Mesenchymal stem cell (in vitro differentiated cells and primary cell): ENCODE data around the gene RAD51B.
A peak's percentile ranks its signal among the peaks of the same experiment; 100 is the strongest.

Experiments
- DNase-seq: peaks from one replicate; pipeline ENCODE4 v3.0.0-alpha.2; 2013
- H2AFZ ChIP-seq: one replicate; pipeline ENCODE4 v1.6.1; 2013; ENCODE audit warnings: low read depth, mild to moderate bottlenecking, control low read depth, inconsistent platforms, low read length, moderate library complexity
- H2AK5ac ChIP-seq: 2 replicates; pipeline ENCODE4 v1.6.1; 2013; ENCODE audit warnings: low read length, moderate library complexity, mild to moderate bottlenecking, inconsistent platforms; ENCODE audit not compliant: severe bottlenecking
- H2BK120ac ChIP-seq: one replicate; pipeline ENCODE4 v1.6.1; 2013; ENCODE audit warnings: low read depth, mild to moderate bottlenecking, inconsistent platforms, low read length, moderate library complexity
- H2BK12ac ChIP-seq, 2 experiments: one replicate each; pipeline ENCODE4 v1.6.1; 2013; ENCODE audit warnings: inconsistent platforms in 2 of 2, low read length in 2 of 2, mild to moderate bottlenecking in 2 of 2, moderate library complexity in 2 of 2, control low read depth in 1 of 2
- H2BK15ac ChIP-seq: one replicate; pipeline ENCODE4 v1.6.1; 2013; ENCODE audit warnings: mild to moderate bottlenecking, low read depth, inconsistent platforms; ENCODE audit not compliant: poor library complexity, severe bottlenecking
- H2BK5ac ChIP-seq: 2 replicates; pipeline ENCODE4 v1.6.1; 2013; ENCODE audit warnings: low read depth, mild to moderate bottlenecking, low read length, control low read depth, inconsistent platforms; ENCODE audit not compliant: poor library complexity, severe bottlenecking
- H3K14ac ChIP-seq, 2 experiments: one replicate each; pipeline ENCODE4 v1.6.1; 2013; ENCODE audit warnings: inconsistent platforms in 2 of 2, low read length in 2 of 2, control low read depth in 1 of 2, mild to moderate bottlenecking in 1 of 2, moderate library complexity in 1 of 2
- H3K18ac ChIP-seq, 2 experiments: one replicate each; pipeline ENCODE4 v1.6.1; 2013; ENCODE audit warnings: inconsistent platforms in 2 of 2, low read length in 2 of 2, control low read depth in 1 of 2, low read depth in 1 of 2, mild to moderate bottlenecking in 1 of 2
- H3K23ac ChIP-seq, 2 experiments: one replicate each; pipeline ENCODE4 v1.6.1; 2013; ENCODE audit warnings: inconsistent platforms in 2 of 2, low read length in 2 of 2, mild to moderate bottlenecking in 2 of 2, moderate library complexity in 2 of 2, control low read depth in 1 of 2
- H3K27ac ChIP-seq: 2 replicates; pipeline ENCODE4 v1.5.1; 2013; ENCODE audit warnings: mild to moderate bottlenecking, moderate library complexity, low read length, control low read depth, inconsistent platforms; ENCODE audit not compliant: poor library complexity, severe bottlenecking
- H3K27me3 ChIP-seq, 2 experiments: 2 replicates each; pipeline versions ENCODE4 v1.6.1 to v1.7.0; 2013; ENCODE audit warnings: low read length in 2 of 2, mild to moderate bottlenecking in 2 of 2, moderate library complexity in 2 of 2, control low read depth in 1 of 2, inconsistent platforms in 1 of 2; ENCODE audit not compliant: control insufficient read depth in 1 of 2, insufficient read depth in 1 of 2
- H3K36me3 ChIP-seq, 2 experiments: 2 replicates each; pipeline versions ENCODE4 v1.6.1 to v1.7.0; 2013; ENCODE audit warnings: low read length in 2 of 2, control low read depth in 1 of 2, inconsistent platforms in 1 of 2, low read depth in 1 of 2, mild to moderate bottlenecking in 1 of 2; ENCODE audit not compliant: insufficient read depth in 2 of 2, control insufficient read depth in 1 of 2
- H3K4ac ChIP-seq, 2 experiments: one replicate each; pipeline ENCODE4 v1.6.1; 2013; ENCODE audit warnings: inconsistent platforms in 2 of 2, low read length in 2 of 2, mild to moderate bottlenecking in 2 of 2, moderate library complexity in 2 of 2, control low read depth in 1 of 2, low read depth in 1 of 2
- H3K4me1 ChIP-seq: 2 replicates; pipeline ENCODE4 v1.6.1; 2013; ENCODE audit warnings: low read depth, low read length, control low read depth; ENCODE audit not compliant: control insufficient read depth, insufficient read depth
- H3K4me2 ChIP-seq: 2 replicates; pipeline ENCODE4 v1.6.1; 2013; ENCODE audit warnings: low read length, mild to moderate bottlenecking, inconsistent platforms; ENCODE audit not compliant: poor library complexity, severe bottlenecking
- H3K4me3 ChIP-seq, 2 experiments: 2 replicates each; pipeline versions ENCODE4 v1.5.1 to v1.7.0; 2013; ENCODE audit warnings: low read length in 2 of 2, mild to moderate bottlenecking in 2 of 2, control low read depth in 1 of 2, low read depth in 1 of 2; ENCODE audit not compliant: insufficient read depth in 1 of 2
- H3K79me1 ChIP-seq: replicated peaks from 2 replicates; pipeline ENCODE4 v1.6.1; 2013; ENCODE audit warnings: mild to moderate bottlenecking, control low read depth, low read length, inconsistent platforms; ENCODE audit not compliant: poor library complexity, severe bottlenecking
- H3K9ac ChIP-seq: 2 replicates; pipeline ENCODE4 v1.7.0; 2013; ENCODE audit warnings: mild to moderate bottlenecking, low read length, moderate library complexity
- H3K9me3 ChIP-seq: 2 replicates; pipeline ENCODE4 v1.7.0; 2013; ENCODE audit warnings: mild to moderate bottlenecking, low read length; ENCODE audit not compliant: control insufficient read depth
- H4K8ac ChIP-seq: one replicate; pipeline ENCODE4 v1.6.1; 2013; ENCODE audit warnings: inconsistent platforms, mild to moderate bottlenecking, low read length, moderate library complexity
- H4K91ac ChIP-seq: one replicate; pipeline ENCODE4 v1.6.1; 2013; ENCODE audit warnings: mild to moderate bottlenecking, low read length, inconsistent platforms
- WGBS: methylation state at CpG from one replicate; pipeline ENCODE4 v1.1.7; 2013; ENCODE audit warnings: mixed read lengths; 5-methylcytosine and 5-hydroxymethylcytosine counted together

The RAD51B gene

DNA sequence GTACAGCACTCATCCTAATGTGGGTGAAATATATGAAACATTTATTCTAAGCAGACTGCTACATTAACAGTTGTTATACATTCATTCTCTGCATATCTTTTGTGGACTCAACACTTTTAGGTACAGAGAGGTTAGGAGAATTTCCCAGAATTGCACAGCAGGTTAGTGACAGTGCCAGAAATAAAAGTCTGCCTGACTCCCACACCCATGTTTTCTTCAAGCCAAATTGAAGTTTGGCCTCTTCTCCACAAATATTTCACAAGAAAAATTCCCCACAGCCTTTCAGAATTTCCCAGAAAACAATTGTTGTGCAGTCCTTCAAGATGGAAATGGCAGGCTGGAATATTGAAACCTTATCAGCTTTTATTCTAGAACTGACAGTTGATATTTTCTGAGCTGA is 464.8 kb downstream of the RAD51B start:
- no peaks in the 10 kb centered on the region for H3K27me3 ChIP-seq
- H2BK12ac ChIP-seq, result no peak overlapping the region
- H3K36me3 ChIP-seq, result no peaks in the 10 kb centered on the region
- H3K4me3 ChIP-seq, result no peak overlapping the region
- no peak overlapping the region for H3K27ac ChIP-seq
- no peak overlapping the region for H2BK15ac ChIP-seq
- no peaks in the 10 kb centered on the region for H3K79me1 ChIP-seq
- H2AFZ ChIP-seq, result no peak overlapping the region
- no peak overlapping the region for H4K91ac ChIP-seq
- no peak for DNase-seq
- no peak overlapping the region for H3K14ac ChIP-seq
- no peak overlapping the region for H2BK120ac ChIP-seq
- H3K23ac ChIP-seq, result no peak overlapping the region
- no peak overlapping the region for H3K9ac ChIP-seq
- no peak overlapping the region for H3K4me2 ChIP-seq
- H3K4ac ChIP-seq, result no peak overlapping the region
- H2BK5ac ChIP-seq, result no peak overlapping the region
- no peak overlapping the region for H3K18ac ChIP-seq
- no peaks in the 10 kb centered on the region for H3K9me3 ChIP-seq
- no peak overlapping the region for H2AK5ac ChIP-seq
- H4K8ac ChIP-seq, result no peak overlapping the region
- H3K4me1 ChIP-seq, result peaks cover 5% of the 10 kb centered on the region

DNA sequence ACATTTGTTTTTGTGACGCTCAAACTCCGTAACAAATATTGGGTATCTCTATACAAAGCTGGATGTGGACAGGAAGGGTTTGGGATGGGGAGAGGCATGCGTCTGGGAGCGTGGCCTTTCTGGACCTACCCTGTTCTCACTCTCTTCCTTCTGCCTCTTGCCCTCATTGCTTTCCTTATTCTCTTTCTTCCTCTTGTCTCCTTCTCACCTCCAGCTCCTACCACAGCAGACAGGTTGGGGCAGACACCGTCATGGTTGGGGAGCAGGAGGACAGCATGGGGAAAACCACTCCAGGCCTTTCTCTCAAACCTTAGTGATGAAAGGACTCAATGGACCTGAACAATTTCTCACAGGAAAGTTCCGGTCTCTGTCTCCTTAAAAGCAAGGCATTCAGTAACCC is 465.3 kb downstream of the RAD51B start:
- 96% methylated on average over 4 of the region's 6 CpGs for WGBS

GRCh38 chr14:68285421-68286179 is 466.0 kb downstream of the RAD51B start:
- Histone ChIP-seq H3K9ac (no peak overlapping the region), H2BK15ac (no peak overlapping the region), H3K4ac (no peak overlapping the region), H3K4me1 (peaks cover 5% of the 10 kb centered on the region), H3K18ac (no peak overlapping the region), H2BK5ac (no peak overlapping the region), H3K4me3 (no peak overlapping the region), H3K4me2 (no peak overlapping the region), H2BK120ac (no peak overlapping the region), H2BK12ac (no peak overlapping the region), H3K23ac (no peak overlapping the region), H3K9me3 (no peaks in the 10 kb centered on the region), H3K36me3 (no peaks in the 10 kb centered on the region), H2AFZ (no peak overlapping the region), H2AK5ac (no peak overlapping the region), H4K91ac (no peak overlapping the region), H3K14ac (no peak overlapping the region), H3K27me3 (no peaks in the 10 kb centered on the region), H4K8ac (no peak overlapping the region), H3K79me1 (no peaks in the 10 kb centered on the region), H3K27ac (no peak overlapping the region)
- WGBS, result 94% methylated on average over 9 of the region's 11 CpGs
- no peak for DNase-seq

More for the DNA sequence above, 465.3 kb downstream of the RAD51B start:
- Histone ChIP-seq H2BK5ac (no peak overlapping the region), H3K4ac (no peak overlapping the region), H2BK15ac (no peak overlapping the region), H2AK5ac (no peak overlapping the region), H4K91ac (no peak overlapping the region), H3K4me1 (peaks cover 5% of the 10 kb centered on the region), H3K14ac (no peak overlapping the region), H3K79me1 (no peaks in the 10 kb centered on the region), H3K18ac (no peak overlapping the region), H2AFZ (no peak overlapping the region), H4K8ac (no peak overlapping the region), H2BK120ac (no peak overlapping the region), H3K27me3 (no peaks in the 10 kb centered on the region), H2BK12ac (no peak overlapping the region), H3K9ac (peak overlapping the region; percentile 12), H3K36me3 (no peaks in the 10 kb centered on the region), H3K4me3 (no peak overlapping the region), H3K9me3 (no peaks in the 10 kb centered on the region), H3K4me2 (no peak overlapping the region), H3K23ac (no peak overlapping the region), H3K27ac (no peak overlapping the region)
- no peak for DNase-seq

GRCh38 chr14:68286667-68287066 is 467.1 kb downstream of the RAD51B start:
- Histone ChIP-seq H3K27ac (no peak overlapping the region), H3K23ac (no peak overlapping the region), H3K36me3 (no peaks in the 10 kb centered on the region), H3K9me3 (no peaks in the 10 kb centered on the region), H3K4me3 (no peak overlapping the region), H3K27me3 (no peaks in the 10 kb centered on the region), H3K9ac (no peak overlapping the region), H4K91ac (no peak overlapping the region), H3K4me1 (peaks cover 5% of the 10 kb centered on the region), H2BK15ac (no peak overlapping the region), H3K4ac (no peak overlapping the region), H2BK120ac (no peak overlapping the region), H3K14ac (no peak overlapping the region), H2BK12ac (no peak overlapping the region), H3K79me1 (no peaks in the 10 kb centered on the region), H3K18ac (no peak overlapping the region), H2AFZ (no peak overlapping the region), H2BK5ac (no peak overlapping the region), H2AK5ac (no peak overlapping the region), H4K8ac (no peak overlapping the region), H3K4me2 (no peak overlapping the region)
- no peak for DNase-seq
